HepG2 (cell line): ENCODE data around the gene CHSY3.

Experiments used
- MAF1 ChIP-seq: sonication (generic); formaldehyde crosslinking; IDR thresholded peaks from 2 replicates; pipeline ENCODE4 v1.5.0; 2020; ENCODE audit warnings: missing genetic modification reagents, borderline replicate concordance
- RNF2 ChIP-seq: fragments of 450-650 bp; conservative IDR thresholded peaks from 2 replicates; pipeline ENCODE4 v1.6.1; 2016; ENCODE audit warnings: low read depth
- ZNF207 ChIP-seq: fragments of 450-650 bp; IDR thresholded peaks from 2 replicates; pipeline ENCODE4 v1.6.1; 2016; ENCODE audit warnings: antibody characterized with exemption, borderline replicate concordance
- TF ChIP-seq, protein P1 (sequence below): sonication (generic); formaldehyde crosslinking; IDR thresholded peaks from 2 replicates; pipeline ENCODE4 v1.5.0; 2020; ENCODE audit warnings: mild to moderate bottlenecking, low read depth, missing genetic modification reagents, borderline replicate concordance

DNA sequence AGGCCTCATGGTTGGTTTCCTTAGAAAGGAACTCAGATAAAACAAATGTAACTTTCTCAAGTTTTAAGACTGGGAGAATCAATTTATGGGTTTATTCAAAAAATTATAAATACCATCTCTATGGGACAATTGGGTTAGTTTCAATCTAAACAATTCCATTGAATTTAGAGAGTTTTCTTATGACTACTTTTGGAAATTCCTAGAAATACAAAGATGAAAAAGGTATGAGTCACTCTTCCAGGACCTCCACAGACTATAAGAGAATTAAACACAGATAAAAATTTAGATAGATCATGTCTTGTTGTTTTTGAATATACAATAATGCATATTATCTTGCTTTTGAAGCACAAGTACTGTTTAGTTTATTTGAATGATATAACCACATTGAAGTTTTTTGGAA, 188.7 kb downstream of the CHSY3 start:
- no peak for TF ChIP-seq ZNF207
- TF ChIP-seq RNF2: no peak
- no peak for TF ChIP-seq MAF1 (CRISPR knock-in tag)
- TF ChIP-seq, protein P1, sequence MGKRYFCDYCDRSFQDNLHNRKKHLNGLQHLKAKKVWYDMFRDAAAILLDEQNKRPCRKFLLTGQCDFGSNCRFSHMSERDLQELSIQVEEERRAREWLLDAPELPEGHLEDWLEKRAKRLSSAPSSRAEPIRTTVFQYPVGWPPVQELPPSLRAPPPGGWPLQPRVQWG: no peak
